Measurements from ENCODE around the gene MYH11.

- TF ChIP-seq SUZ12 (IDR thresholded peaks at IDR 0.05) (no peak), FOXK2 (IDR thresholded peaks at IDR 0.05) (no peak), CTBP1 (IDR thresholded peaks at IDR 0.05; ENCODE audit: borderline replicate concordance) (no peak)
Observed at GRCh38 chr16:15708096-15708495, 148.7 kb downstream of the MYH11 start.

Data from HEK293T (cell line).